GM21576 (cell line): ENCODE data around the gene MFGE8.

Source experiments
- ATAC-seq: cut with Tn5 transposase; IDR thresholded peaks from one replicate; pipeline ENCODE4 v1.9.1; 2021; ENCODE audit warnings: mild to moderate bottlenecking, moderate library complexity; ENCODE audit not compliant: unreplicated experiment

Gene MFGE8

GRCh38 chr15:88874684-88875083 lies 38.5 kb downstream of the MFGE8 start:
- no peak for ATAC-seq

- no peak for ATAC-seq
Measured at GRCh38 chr15:88874275-88874674, 38.9 kb downstream of the MFGE8 start.

GRCh38 chr15:88873786-88874185 lies 39.4 kb downstream of the MFGE8 start:
- no peak for ATAC-seq

GRCh38 chr15:88872706-88873105 lies 40.5 kb downstream of the MFGE8 start:
- no peak for ATAC-seq

- ATAC-seq = no peak
Measured at GRCh38 chr15:88872106-88872505, 41.1 kb downstream of the MFGE8 start.

GRCh38 chr15:88871313-88871712 lies 41.9 kb downstream of the MFGE8 start:
- no peak for ATAC-seq

GRCh38 chr15:88866295-88866881 lies 46.8 kb downstream of the MFGE8 start:
- no peak for ATAC-seq

GRCh38 chr15:88865498-88866099 lies 47.6 kb downstream of the MFGE8 start:
- ATAC-seq = no peak

- ATAC-seq = no peak
Measured at GRCh38 chr15:88864861-88865497, 48.2 kb downstream of the MFGE8 start.

- no peak for ATAC-seq
Measured at GRCh38 chr15:88863412-88863811, 49.8 kb downstream of the MFGE8 start.

GRCh38 chr15:88860212-88860611 lies 53.0 kb downstream of the MFGE8 start:
- ATAC-seq = no peak

GRCh38 chr15:88859550-88859949 lies 53.6 kb downstream of the MFGE8 start:
- ATAC-seq = no peak

- ATAC-seq = no peak
Measured at GRCh38 chr15:88858934-88859333, 54.2 kb downstream of the MFGE8 start.

GRCh38 chr15:88852476-88852875 lies 60.7 kb downstream of the MFGE8 start:
- ATAC-seq = no peak

- no peak for ATAC-seq
Measured at GRCh38 chr15:88849376-88850072, 63.7 kb downstream of the MFGE8 start.
